Breast epithelium (tissue), 3 donors: Measurements from ENCODE around the gene MITF.

Experiments
- CTCF ChIP-seq, 3 donors: fragments of 450-650 bp; IDR thresholded peaks; one replicate each; pipeline ENCODE4 v1.5.1; 2016 to 2017; ENCODE audit warnings: antibody characterized with exemption in 3 of 3, mild to moderate bottlenecking in 3 of 3, moderate library complexity in 3 of 3
- POLR2A ChIP-seq: fragments of 450-650 bp; IDR thresholded peaks from one replicate; pipeline ENCODE4 v1.6.1; 2016; ENCODE audit warnings: antibody characterized with exemption, mild to moderate bottlenecking, moderate library complexity

- TF ChIP-seq CTCF (IDR thresholded peaks at IDR 0.05) (no peak), POLR2A (no peak)
These were observed 76.7 kb downstream of the MITF start for GRCh38 chr3:69815970-69816369.
